ENCODE data around the gene CNTN6.

GRCh38 chr3:1088503-1088902 lies 4.3 kb upstream of the CNTN6 start:
- TF ChIP-seq CTCF (conservative IDR thresholded peaks at IDR 0.05 in 1 of 2, IDR thresholded peaks at IDR 0.05 in 1 of 2; ENCODE audit: low read depth in 1 of 2, low read length in 2 of 2) = no peak
- no peak for TF ChIP-seq EZH2 (IDR thresholded peaks at IDR 0.05; ENCODE audit: low read length, missing control alignments)
